CD4-positive, alpha-beta T cell treated with Interferon gamma for 1 hour (primary cell): ENCODE data around the gene PKHD1.
"Not testable (repeated sequence)": the region's sequence is repeated elsewhere in the genome, so short reads cannot be mapped to it uniquely, and the experiment has no call there.

Source experiments
- DNase-seq: peaks from one replicate; pipeline ENCODE4 v3.0.0-alpha.2; 2020

PKHD1 gene

GRCh38 chr6:51976374-51976773 lies 111.0 kb downstream of the PKHD1 start:
- DNase-seq = no peak

DNA sequence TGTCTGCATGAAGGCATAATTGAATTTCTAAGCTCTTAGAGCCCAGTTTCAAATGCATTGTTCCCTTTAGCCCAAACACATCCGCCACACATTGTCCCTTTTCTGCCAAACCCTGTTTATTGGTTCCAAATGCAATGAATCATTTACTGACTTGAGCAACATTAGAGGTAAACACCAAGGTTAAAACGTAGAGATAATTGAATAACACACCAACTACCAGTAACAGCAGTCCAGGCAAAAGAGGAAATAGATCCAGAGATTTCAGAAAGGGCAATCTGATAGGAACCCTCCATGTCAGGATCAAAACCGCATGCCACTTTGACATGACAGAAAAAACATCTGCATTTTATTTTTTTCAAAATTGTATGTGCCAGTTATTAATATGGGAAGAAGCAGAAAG lies 114.8 kb downstream of the PKHD1 start:
- DNase-seq = no peak

GRCh38 chr6:51968265-51968664 lies 119.1 kb downstream of the PKHD1 start:
- DNase-seq = no peak

DNA sequence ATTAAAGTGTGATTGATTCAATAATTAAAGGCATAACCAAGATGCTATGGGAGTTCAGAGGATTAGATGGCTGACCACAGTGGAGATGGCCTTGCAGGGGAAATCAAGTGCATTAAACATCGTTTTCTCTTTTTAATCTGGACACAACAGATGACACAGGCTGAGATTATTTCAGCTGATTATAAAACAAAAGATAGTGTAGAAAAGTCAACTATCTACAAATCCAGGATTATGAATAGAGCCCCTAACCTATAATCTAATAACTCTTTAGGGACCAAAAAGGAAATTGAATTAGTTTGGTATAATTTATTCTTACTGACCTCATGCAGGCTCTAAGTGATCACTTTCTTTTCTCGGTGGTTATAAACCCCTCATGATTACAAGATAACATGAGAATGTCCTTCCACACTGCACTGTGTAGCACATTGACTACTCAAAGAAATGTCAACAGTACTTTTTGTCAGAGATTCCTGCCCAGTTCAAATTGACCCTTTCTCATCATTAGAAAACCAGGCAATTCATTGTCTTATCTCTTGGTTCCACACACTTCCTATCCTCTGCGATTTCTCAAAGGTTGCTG lies 122.1 kb downstream of the PKHD1 start:
- DNase-seq = no peak

DNA sequence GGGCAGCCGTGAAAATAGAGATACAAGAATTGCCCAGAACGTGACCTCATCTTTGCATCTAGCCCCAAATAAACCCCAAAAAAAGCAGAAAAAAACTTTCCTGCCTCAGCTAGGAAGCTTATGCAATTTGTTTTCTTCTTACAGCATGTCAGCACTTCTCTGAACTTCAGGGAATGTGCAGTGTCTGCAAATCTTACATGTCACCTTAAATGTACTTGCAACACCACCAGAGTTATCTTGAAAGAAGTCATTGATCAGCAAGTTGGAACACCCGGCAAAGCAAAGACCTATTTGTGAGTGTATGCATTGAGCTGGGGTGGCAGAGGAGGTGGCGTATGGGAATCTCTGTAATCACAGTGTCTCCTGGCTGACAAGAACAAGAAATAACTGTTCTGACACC lies 123.4 kb downstream of the PKHD1 start:
- DNase-seq = no peak

DNA sequence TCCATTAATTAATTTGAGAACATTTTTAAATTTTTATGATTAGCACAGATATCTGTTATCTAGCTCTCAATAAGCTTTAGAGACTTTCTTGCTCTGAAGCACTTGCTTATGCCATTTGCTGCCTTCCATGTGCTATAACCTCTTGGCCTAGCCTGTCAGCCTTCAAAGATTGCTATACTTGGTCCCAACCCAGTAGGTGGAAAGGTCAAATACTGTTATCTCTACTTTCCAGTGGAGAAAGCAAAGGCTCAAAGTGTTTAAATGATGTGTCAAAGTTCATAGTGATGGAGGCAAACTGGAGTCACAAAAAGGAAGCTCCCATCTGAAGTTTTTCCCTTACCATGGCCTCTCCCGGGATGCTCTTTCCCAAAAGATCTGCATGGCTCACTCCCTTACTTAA lies 125.1 kb downstream of the PKHD1 start:
- no peak for DNase-seq

DNA sequence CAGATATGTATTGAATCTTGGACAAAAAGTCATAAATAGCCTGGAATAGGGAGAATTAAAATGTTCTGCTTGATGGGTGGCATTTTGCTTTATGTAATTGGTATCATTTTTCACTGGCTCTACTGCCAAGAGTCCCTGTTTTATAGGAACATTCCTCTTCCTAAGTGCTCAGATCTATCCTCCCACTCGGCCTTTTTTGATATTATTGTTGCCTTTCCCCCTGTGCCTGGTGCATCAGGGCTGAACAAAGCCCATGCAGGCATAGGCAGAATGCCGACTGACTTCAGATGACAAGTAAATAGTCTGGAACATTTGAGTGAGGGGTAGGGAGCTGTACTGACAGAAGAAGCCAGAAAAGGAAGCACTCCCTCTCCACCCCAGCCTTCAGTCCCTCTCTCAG lies 127.0 kb downstream of the PKHD1 start:
- no peak for DNase-seq

GRCh38 chr6:51959744-51960383 lies 127.5 kb downstream of the PKHD1 start:
- DNase-seq = peak; percentile 5

GRCh38 chr6:51954681-51955080 lies 132.7 kb downstream of the PKHD1 start:
- no peak for DNase-seq

- no peak for DNase-seq
These were observed 134.2 kb downstream of the PKHD1 start for GRCh38 chr6:51953246-51953645.

DNA sequence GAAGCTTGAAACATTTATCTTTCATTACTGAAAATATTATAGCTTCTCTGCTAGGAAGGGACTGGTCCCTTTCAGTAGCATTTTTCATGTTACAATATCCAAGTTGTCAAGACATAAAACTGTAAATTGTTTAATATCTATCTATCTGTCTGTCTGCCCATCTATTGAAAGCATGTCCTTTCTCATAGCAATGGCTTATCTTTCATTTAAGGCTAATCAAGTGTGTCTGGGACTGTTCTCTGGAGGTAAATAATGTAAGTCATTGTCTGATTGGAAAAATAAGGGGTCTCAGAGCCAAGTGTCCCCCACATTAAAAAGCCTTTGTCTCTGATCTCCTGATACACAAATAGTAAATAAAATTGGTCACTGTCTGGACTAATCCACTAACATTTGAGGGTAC lies 135.5 kb downstream of the PKHD1 start:
- no peak for DNase-seq

DNA sequence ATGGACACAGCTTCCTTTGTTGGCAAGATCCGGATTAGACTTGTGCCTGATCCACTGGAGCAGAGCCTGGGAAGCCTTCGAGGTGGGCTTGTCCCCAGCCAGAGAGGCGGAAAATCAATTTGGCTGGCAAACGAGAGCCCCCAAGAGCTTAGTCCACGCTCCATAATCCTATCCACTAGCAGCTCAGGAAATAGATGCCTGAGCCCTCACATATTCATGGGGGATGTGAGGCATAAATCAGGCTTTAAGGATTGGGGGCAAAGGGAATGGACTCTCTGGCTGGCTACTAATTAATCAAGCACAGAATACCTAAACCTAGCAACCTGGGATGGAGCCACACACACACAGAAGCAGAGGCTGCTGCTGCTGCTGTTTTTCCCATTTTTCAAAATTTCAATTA lies 137.9 kb downstream of the PKHD1 start:
- no peak for DNase-seq

DNA sequence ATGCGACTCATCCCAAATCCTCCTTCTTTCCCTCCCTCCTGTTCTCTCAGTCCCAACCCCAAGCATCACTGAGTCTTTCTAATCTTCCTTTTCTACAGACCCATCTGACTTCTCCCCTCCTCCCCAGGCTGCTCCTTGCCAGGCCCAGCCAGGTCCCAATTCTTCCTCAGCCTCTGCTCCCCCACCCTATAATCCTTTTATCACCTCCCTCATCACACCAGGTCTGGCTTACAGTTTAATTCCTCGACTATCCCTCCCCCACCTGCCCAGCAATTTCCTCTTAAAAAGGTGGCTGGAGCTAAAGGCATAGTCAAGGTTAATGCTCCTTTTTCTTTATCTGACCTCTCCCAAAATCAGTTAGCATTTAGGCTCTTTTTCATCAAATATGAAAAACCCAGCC lies 147.7 kb downstream of the PKHD1 start:
- DNase-seq = not testable (repeated sequence)

DNA sequence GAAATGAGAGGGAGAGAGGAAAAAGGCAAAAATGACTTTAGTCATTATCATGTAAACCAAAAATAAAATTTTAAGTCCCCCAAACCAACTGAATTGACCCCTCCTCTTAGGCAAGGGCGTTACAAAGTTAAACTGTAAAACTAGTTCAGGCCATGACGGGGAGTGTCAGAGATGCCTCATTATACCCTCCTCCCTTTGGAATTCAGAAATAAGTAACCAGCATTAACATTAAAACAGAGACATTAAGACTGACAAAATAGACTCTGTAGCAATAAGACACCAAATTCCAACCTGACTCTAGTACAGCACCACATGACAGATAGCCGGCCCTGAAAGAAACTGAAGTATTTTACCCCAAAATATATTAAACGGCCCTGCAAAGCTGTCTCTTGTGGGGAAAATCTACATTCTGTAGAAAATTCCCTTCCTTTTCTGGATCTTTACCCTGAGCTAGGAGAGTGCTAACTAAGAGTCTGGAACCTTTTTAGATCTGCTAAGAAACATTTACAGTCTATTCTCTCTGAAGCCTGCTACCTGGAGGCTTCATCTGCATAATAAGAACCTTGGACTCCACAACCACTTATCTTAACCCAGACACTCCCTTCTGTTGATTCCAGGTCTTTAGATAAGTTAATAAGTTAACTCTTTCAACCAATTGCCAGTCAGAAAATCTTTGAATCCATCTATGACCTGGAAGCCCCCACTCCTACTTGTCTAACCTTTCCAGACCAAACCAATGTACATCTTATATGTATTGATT lies 150.7 kb downstream of the PKHD1 start:
- DNase-seq = no peak

DNA sequence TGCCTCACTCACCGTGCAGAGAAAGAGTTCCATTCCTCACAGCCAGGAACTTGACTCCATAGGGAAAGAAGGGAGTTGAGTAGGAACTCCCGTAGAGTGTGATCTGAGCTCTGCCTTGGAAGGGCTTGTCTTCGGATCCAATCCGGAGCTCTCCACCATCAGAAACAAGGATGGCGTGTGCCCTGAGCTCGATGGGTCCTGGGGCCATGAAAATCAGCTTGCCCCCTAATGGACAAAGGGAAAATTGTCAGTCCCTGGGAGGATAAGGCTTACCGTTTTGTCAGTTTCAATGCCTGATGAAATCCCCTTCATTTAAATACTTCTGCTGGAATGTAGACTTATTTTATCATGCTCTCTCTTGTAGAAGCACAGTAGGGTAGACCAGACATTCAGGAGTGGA lies 153.3 kb downstream of the PKHD1 start:
- no peak for DNase-seq

- DNase-seq = no peak
These were observed 154.5 kb downstream of the PKHD1 start for GRCh38 chr6:51932956-51933355.

GRCh38 chr6:51930602-51931001 lies 156.8 kb downstream of the PKHD1 start:
- no peak for DNase-seq

DNA sequence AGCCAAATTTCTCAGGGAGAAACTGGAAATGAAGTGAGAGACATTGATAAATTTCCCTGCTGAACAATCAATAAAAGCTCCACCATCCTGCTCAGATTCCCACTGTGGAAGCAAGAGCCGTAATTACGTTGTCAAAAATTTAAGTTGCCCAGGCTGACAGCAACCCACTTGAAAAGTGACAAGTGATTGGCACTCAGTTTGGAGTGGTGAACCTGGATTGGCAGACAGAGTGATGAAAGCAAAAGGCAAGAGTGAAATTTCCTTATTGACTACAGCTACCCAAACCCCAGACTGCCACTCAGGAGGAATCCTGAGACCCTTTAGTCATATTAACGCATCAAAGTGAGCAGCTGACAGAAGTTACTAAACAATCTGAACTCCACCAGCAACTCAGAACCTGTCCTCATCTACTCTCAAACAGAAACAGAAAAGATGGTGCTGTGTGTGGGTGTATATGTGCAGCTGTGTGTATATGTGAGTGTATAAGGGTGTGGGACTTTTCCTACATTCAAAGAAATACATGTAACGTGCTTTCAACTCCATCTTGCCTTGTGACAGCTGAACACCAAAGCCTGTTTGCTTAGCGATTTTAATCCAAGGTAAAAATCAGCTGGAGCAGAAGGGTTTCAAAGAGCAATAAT lies 157.4 kb downstream of the PKHD1 start:
- DNase-seq = no peak

- DNase-seq = no peak
These were observed 159.1 kb downstream of the PKHD1 start for GRCh38 chr6:51928320-51928719.

GRCh38 chr6:51927450-51927849 lies 160.0 kb downstream of the PKHD1 start:
- DNase-seq = no peak

DNA sequence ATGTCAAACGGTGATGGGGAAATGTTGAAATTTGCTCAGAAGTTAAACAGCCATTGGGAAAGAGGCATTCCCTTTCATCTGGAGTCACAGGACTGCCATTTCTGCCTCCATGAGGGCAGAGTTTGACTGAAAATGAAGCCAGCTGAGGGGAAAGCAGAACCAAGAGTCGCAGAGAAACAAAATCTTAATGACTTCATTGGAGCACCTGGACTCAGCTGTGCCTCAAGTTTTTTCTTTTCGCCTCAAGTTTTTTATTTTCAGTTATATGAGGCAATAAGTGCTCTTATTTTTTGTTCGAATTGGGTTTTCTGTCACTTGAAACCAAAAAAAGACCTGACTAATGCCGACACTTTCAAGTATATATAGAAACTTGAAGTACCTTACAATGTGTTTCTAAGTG lies 161.3 kb downstream of the PKHD1 start:
- no peak for DNase-seq

- DNase-seq = not testable (repeated sequence)
These were observed 164.9 kb downstream of the PKHD1 start for GRCh38 chr6:51922479-51922878.

GRCh38 chr6:51918347-51918746 lies 169.1 kb downstream of the PKHD1 start:
- not testable (repeated sequence) for DNase-seq

DNA sequence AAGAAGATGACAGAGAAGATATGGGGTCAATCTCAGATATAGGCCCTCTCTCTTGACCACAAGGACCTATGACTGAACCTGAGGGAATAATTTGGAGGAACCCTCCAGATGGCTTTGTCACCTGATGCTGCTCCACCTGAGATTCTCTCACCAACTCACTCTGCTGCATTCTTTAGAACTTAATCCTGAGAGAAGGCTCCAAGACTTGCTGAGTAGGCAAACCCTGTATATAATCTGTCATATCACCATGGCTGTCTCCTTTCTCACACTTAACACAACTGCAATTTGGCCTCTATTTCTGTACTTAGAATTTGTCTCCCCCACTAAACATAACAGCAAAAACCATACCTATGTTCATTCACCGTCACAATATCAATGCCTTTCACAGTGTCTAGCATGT lies 172.3 kb downstream of the PKHD1 start:
- DNase-seq = no peak
